Suppressor macrophage treated with lipopolysaccharide for 4 hours (primary cell): ENCODE data around the gene KCNQ2.

Experiments used
- DNase-seq: peaks from one replicate; pipeline ENCODE4 v3.0.0-alpha.2; 2020

The KCNQ2 gene

DNA sequence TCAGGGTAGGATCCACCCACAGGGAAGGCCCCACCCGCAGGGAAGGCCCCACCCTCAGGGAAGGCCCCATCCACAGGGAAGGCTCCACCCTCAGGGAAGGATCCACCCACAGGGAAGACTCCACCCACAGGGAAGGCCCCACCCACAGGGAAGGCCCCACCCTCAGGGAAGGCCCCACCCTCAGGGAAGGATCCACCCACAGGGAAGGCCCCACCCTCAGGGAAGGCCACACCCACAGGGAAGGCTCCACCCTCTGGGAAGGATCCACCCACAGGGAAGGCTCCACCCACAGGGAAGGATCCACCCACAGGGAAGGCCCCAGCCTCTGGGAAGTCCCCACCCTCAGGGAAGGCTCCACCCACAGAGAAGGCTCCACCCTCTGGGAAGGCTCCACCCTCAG is 40.5 kb downstream of the KCNQ2 start:
- DNase-seq = no peak

DNA sequence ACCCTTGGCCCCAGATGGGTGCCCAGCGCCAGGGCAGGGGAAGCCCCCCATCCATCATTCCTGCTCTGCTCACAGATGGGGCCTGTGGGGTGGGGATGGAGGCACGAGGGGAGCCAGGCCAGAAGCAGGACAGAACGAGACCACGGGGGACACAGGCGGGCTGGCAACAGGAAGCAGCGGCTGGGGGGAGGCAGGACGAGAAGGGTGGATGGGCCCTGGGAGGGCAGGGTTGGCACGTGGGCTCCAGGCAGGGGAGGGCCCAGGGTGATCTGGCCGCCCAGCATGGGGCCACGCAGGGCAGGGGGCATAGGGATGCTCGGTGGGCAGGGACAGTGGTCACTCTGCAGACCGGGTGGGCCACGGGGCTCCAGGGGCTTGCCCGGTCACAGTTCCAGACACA is 41.6 kb downstream of the KCNQ2 start:
- no peak for DNase-seq

DNA sequence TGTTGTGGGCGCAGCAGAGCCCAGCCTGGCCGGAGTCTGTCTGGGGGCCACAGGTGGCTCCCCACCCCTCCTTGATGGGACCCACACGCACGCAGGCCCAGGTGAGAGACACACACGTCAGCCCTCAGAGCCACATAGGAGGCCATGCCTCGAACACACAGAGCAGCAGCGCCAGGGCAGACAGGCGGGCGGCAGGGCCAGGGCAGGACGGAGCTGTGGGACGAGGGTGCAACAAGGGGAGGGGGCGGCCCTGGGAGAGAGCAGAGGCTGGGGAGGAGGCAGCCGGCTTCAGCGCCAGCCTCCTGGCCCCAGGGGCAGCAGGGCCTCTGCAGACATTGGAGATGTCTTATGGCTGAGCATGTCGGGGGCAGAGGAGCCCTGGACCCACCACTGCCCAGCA is 42.5 kb downstream of the KCNQ2 start:
- DNase-seq = no peak

DNA sequence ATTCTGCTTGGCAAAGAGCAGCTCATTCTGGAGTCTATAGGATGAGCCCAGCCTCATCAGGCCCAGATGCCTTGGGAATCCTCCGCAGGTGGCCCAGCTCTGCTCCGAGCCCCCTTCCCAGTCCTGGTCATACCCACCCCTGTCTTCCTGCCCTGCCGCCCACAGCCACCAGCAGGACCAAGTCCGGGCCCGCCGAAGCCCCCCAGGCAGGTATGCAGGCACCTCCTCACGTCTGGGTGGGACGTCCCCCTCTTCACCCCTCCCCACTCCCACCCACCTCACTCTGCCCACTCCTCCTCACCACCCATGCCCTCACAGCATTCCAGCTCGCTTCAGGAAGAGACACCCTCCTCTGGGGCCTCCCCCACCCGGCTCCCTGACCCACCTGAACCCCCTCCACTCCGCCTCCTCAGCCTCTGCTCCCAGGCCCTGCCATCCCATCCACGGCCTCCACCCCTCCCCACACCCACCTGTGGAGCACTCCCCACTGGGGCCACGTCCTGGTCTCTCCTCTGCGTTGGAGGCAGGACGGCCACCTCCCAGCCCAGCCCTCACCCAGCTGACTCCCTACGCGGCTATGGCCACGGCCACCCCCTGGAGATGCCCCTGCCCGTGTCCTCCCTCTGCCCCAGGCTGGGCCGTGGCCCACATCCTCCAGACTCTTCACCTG is 43.4 kb downstream of the KCNQ2 start:
- DNase-seq = no peak

DNA sequence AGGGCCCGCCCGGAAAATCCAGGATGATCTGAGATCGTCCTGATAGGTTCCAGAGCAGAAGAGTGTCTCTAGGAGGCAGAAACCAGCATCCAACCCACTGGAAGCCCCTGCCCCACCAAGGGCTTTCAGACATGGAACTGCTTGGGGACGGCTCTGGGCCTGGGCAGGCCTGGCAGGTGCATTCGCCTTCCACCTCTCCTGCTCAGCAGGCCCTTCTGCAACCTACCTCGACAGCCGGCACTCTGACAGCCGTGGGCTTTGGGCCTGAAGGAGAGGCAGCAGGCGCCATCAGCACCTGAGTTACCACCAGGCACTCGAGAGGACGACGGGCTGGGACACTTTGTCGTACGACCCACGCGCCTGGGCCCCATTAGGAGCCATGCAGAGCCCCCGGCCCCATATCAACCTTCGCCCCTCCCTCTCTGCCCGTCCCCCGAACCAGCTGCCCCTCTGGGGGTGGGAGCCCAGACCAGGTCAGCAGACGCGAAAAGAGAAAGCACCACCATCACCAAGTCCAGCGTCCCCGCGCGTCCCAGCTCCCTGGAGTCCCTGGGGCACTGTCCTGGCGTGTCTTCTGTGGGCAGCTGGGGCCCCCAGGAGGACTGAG is 44.6 kb downstream of the KCNQ2 start:
- DNase-seq = no peak

DNA sequence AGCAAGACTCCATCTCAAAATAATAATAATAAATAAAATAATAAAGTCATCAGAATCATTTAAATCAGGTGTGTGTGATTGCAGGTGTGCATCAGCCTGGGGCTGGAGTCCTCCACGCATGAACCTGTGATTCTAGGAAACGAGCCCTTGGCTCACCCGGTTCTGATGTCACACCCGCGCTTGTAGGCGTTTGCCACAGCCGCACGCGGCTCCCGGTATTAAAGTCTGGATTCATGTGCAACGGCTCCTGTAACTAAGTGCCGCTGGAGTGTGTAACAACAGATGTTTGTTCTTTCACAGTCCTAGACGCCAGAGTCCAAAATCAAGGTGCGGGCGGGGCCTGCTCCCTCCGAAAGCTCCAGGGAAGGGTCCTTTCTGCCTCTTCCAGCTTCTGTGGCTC is 45.2 kb downstream of the KCNQ2 start:
- no peak for DNase-seq

DNA sequence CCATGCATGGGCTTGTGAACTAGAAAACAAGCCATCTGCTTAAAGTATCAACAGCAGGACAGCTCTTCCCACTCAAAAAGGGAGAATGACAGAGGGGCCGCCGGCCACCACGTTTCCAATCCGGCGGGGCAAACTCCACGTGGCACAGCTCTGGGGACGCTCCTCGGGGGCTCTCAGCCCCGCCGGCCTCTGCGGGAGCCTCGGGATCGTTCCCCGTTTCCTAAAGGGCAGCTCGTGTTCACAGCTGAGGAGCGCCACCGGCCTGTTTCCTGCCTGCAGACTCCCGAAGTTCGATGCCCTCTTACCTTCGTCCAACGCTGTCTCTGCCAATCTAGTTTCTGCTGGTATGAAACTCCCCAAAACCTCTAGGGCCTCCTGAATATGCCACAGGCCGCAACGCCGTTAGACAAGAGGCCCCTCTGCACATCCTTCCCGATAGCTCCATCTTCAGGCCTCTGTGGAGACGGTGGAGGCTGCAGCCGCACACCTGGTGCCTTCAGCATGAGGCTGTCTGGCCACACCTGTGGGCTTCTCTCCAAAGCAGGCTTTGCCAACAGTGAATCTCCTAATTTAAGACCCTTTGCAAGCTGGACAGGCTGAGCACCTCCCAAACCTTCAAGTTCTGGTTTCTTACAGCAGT is 46.5 kb downstream of the KCNQ2 start:
- no peak for DNase-seq

DNA sequence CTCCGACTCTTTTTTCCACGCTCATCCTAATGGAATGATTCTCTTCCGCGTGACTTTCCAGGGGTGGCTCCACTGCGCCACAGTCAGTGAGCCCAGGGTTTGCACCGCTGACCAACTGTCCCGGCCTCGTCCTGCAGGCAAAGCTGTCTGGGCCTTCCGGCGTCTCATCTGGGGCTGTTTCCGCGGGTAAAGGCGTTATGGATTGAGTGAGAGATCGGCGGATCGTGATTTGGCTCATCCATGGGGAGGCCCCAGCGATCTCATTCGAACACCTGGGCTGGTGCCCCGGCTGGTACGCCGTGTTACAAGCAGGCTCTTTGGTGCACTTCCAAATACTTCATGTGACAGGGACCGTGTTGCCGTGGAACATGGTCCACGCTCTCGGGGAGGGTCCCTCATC is 47.8 kb downstream of the KCNQ2 start:
- no peak for DNase-seq

DNA sequence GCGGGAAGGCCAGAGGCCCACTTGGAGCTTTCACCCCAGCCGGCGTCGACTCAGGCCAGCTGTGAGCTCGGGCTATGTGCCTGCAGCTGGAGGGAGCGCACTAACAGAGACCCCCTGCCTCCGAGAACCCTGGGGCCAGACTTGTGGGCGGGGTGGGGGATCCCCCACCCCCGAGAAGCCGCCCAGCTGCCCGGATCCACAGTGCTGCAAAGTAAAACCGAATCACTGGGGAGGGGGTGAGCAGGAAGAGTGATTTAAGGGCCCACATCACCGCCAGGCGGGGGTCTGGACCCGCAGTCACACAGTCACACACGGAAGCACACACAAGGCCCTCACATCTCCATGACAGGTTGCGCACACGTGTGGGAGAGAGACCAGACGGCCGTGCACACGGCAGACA is 48.7 kb downstream of the KCNQ2 start:
- DNase-seq = no peak

DNA sequence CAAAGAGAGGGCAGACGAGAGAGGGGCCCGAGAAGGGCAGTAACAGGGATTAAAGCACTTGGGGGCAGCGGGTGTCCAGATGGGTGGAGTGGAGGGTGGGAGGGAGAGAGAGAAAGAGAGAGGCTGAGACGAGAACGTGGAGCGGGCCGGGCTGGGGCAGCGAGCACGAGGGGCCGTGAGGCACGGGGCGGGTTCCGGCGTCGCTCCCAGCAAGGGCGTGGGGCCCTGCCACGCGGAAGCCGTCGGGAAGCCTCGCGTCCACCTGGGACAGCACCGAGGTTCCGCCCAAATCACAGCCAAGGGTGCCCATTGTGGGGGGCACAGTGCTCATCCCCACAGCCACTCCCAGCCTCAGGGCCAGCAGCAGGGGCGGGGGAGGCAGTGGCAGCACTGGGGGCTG is 49.8 kb downstream of the KCNQ2 start:
- DNase-seq = no peak

DNA sequence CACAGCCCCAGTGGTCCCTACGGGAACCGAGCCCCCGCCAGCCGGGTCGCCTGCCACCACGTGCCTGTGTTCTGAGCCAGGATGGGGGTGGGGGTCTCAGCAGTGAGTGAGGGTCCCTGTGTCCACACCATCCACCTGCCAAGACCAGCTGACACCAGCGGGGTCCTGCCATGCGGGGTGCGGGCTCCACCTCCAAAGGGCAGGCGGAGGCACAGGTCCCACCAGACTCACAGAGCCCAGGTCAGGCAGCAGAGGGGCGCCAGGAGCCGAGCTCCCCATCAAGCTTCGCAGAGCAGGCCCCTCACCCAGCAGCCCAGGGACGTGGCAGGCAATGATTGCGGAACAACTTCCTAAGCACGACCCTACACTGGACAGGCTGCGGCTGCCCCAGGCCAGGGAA is 50.5 kb downstream of the KCNQ2 start:
- no peak for DNase-seq

DNA sequence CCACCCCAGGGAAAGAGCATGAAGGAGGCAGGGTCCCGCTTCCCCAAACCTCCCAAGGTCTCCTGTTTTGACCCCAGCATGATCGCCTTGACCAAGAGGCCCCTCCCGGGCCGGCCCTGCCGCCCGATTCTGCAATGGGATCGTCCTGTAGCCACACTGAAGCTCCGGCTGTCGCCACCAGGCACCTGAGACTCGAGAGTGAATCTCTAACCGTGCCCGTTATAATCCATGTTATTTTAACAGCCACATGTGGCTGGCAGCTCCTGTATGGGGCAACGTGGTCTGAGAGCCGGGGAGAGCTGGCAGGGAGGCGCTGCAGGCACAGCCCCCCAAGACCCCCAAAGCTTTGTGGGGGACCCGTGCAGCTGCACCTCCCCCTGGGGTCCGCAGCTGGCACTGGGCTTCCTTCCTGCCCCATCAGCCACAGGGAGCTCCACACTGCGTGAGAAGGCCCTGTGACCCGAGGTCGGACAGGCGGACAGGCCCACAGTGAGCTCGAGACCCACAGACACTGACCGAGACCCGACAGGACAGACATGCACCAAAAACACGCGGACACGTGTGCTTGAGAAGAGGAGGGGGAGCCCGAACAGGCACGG is 51.3 kb downstream of the KCNQ2 start:
- DNase-seq = no peak

DNA sequence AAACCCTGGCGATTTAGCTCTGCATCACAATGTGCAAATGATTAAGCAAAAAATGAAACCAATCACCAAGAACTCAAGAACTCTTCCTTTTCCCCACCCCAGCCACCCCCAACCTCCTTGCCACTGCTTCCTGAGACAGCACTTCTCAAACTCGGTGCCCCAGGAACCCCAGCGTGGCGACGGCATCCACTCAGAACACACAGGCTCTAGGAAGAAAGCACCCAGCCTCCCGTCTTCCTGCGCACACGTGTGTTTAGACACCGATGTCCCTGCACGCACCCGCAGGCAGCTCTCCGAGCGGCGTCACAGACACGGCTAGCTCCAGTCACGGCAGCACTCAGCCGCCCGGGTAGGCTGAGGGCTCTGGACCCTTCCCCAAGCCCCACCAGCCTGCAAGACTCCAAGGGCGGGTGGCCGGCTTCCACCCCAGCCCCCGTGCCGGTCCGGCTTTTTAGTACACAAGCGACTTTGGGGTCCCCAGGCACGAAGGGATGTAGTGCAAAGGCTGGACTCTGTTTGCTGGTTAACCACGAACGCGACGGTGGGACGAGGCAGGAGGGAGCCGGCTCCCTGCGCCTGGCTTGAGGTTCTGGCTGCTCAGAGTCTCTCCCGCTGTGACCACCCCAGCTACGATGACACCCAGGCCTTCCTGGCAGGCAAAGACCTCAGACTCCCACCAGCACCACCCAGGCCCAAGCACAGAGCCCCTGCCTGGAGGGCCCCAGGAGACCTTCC is 51.9 kb downstream of the KCNQ2 start:
- DNase-seq = no peak

DNA sequence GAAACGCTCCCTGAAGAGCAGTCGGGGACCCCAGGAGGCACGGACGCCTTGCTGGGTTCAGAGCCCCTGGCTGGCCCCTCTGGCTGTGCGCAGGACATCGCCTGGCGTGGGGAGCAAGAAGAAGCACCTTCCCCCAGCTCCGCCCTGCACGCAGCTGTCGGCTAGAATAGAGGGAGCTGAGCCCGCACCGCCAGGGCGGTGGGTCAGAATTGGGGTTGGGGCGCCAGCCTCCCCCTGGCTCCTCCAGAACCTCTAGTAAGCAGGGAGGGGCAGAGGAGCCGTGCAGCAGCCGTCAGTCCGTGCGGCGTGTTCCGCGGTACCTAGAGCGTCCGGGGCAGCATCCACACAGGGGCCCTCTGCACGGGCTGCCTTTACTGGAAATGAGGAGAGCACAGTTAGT is 53.2 kb downstream of the KCNQ2 start:
- DNase-seq = no peak

DNA sequence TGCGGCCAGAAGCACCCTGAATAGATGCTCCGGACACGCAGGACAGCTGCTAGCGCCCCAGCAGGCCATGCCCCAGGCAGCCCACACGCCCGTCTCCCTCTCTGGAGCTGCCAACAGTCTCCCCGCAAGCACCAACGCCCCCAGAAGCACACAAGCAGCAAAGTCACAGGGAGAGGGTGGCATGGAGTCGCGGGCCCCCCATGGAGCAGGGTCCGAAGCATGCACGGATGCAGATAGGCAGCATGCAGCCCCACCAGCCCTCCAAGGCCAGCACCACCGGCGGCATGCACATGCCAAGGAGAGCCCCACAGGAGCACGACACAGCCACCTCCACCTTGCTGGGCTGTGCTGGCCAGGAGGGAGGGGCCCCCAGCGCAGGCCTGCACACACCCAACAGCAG is 53.8 kb downstream of the KCNQ2 start:
- DNase-seq = no peak

DNA sequence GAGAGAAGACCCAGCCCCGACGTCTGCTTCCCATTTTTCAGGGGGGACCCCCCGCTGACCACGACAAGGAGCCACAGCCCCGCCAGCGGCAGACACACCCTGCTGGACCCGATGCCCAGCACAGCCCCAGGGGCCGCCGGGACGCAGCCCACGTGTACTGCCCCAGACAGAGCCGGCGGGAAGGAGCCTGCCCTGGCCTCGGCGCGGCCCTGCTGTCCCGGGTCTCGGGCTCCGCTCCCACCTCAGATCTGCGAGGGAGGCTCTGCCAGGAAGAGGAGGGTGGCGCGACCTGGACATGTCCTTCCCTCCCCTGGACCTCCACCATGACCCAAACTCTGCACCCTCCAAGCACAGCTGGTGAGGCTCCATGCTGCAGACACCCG is 54.7 kb downstream of the KCNQ2 start:
- no peak for DNase-seq

DNA sequence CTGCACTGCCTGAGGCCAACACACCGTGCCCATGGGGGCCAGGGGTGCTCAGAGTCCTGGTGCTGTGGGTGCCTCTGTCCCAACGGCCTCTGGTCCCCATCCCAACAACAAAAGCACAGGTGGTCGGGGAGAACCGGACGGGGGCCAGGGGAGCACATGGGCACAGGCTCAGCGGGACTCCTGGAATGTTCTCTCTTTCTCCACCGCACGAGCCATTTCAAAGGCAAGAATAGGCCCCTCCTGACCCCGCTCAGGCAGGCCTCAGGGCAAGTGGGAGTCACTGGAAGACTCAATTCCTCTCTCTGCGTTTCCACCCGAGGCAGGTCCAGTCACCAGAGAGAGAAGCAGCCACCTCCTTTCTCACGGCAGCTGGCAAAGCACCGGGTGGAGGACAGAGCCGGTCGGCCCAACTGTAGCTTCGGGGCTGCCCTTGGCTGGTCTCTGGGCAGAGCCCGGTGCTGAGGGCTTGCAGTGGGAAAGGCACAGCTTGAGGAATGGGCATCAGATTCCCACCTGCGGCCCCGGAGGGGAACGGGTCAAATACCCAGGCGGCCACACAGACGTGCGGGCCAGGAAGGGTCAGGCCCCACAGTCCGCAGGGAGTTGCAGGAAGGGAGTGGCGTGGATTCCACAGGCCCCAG is 55.2 kb downstream of the KCNQ2 start:
- DNase-seq = no peak

DNA sequence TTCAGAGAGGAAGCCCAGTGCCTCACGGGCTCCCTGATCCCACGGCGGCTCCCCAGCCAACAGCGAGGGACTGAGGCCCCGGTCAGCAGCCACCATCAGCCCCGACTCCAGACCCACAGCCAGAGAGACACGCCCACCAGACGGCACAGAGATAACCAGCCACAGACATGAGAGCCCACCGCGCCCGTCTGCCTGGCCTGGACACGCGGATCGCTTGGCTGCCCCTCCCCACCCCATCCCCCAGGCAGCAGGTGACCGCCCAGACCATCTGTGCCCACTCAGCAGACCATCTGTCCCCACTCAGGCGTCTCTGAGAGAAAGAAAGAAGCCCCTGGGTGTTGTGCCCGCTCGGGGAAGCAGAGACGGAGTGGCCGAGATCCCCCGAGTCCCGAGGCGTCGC is 55.8 kb downstream of the KCNQ2 start:
- no peak for DNase-seq

DNA sequence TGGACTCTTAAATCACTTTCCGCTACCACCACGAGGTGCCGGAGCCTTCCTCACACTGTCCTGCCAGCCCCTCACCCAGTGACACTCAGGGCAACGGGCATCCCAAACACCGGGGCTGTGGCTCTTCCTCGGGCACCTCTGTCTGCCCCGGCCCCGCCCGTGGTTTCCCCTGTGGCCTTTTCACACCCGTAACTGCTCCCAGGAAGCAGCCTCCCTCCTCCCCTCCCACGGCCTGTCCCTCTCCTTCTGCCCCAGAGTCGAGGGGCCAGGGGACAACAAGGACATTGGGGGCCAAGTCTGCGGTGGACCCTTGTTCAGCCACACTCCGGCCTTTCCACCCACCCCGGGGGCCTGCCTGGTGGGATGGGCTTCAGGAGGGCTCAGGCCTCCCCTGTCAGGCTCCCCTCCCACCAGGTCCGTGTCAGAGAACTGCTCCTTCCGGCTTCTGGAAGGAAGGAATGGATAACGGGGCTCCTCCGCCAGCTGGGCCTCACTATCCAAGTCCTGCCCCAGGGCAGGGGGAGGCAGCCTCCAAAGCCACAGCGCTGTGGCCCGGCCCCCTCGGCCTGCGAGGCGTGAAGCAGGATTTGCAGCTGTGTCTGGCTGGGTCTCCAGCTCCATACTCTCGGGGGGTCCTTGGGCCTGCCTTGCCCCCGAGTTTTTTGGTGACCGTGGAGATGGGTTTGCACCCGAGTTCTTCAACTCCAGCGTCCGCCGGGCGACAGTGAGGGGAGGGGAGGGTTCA is 56.6 kb downstream of the KCNQ2 start:
- DNase-seq = no peak

DNA sequence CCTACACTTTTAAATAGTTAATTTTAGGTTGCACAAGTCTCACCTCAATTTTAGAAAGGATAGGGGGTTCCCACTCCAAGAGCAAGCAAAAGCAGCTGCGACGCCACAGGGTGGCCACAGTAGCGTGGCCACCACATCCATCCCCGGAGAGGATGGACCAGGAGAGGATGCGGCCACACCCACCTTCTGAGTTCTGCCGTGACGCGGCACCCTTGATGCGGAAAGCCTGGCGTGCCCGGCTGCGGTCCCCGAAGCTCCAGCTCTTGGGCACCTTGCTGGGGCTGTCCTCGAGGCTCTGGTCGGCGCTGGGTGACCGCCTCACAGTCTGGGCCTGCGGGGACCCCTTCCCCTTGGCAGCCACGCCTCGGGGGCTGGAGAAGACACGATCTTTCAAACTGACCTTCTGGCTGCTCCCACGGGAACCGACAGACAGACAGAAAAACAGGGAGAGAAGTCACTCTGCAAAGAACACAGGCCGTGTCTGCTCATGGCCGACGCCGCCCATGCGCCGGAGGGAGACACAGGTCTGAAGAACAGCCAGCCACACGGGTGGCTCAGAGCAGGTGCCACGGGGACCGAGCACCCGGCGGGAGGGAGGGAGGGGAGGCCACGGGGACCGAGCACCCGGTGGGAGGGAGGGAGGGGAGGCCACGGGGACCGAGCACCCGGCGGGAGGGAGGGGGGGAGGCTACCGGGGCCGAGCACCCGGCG is 57.6 kb downstream of the KCNQ2 start:
- no peak for DNase-seq

DNA sequence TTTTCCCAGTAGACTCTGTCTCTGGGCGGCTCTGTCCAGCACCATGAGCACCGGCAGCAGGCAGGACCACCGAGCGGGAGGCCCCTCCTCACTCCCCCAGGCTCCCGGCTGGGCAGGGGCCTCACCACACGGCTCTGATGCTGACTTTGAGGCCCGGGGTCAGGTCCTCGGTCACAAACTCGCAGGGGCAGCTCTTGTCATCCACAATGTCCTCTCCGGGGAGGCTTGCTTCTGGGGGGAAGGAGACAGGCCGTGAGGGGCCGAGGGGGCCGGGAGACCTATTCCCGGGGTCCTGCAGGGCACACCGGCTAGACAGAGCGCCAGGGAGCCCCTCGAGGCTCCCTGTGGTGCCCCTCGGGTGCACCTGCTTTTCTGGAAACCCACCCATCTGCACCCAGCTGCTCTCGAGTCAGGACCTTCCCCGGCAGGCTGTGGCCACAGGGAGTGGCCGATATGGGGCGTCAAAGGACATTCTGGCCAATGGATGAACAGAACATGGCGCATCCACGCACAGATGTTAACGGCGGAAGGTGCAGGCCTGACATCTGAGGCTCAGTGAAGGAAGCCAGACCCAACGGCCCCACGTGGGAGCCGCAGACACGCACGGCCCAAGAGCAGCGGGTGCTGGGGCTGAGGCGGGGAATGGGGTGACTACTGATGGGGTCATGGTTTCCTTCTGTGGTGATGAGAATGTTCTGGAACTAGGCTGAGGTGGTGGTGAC is 58.3 kb downstream of the KCNQ2 start:
- DNase-seq = no peak
